ENCODE data around the gene PACSIN2.
"Not testable (repeated sequence)": the region's sequence is repeated elsewhere in the genome, so short reads cannot be mapped to it uniquely, and the experiment has no call there.

The PACSIN2 gene

DNA sequence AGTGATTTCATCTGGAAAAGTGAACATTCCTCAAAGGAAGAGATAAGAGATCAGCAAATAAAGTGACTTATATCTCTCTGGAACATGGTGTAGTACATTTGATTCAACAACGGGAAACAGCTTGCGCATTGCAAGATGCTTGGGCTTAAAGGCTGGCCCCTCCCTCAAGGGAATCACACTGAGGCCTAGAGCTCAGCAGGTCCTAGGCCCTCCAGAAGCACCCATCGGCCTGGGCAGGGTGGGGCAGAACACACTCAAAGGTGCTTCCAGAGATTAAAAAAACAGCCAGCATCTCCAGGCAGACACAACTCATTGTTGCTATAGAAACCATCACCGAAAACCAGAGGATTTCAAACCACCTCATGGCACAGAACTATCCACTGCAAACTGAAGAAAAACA lies 88.8 kb downstream of the PACSIN2 start:
- peak; percentile 32 for DNase-seq (ENCODE audit: low read depth)

DNA sequence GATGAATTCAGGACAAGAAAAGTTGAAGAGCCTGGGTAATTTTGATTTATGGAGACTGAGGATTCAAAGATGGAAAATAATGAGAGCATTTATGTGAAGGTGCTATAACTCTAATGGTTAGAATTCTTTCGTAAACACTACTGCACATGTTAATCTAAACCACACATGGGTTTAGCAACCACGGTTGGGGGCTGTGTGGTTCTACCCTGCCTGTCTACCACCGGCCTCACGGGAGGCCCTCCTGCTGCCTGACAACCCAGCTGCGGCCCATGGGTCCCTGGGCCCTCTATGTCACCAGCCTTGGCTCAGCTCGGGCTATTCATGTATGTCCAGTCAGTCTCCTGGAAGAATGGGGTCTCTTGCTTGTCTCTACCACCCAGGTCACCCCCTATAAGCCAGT lies 89.4 kb downstream of the PACSIN2 start:
- no peak for DNase-seq (ENCODE audit: low read depth)

- DNase-seq (ENCODE audit: low read depth): not testable (repeated sequence)
These were observed 89.9 kb downstream of the PACSIN2 start for GRCh38 chr22:42925031-42925430.

GRCh38 chr22:42924436-42924835 lies 90.5 kb downstream of the PACSIN2 start:
- no peak for DNase-seq (ENCODE audit: low read depth)

GRCh38 chr22:42922374-42923191 lies 92.4 kb downstream of the PACSIN2 start:
- no peak for DNase-seq (ENCODE audit: low read depth)

- peak; percentile 84 for DNase-seq (ENCODE audit: low read depth)
These were observed 94.7 kb downstream of the PACSIN2 start for GRCh38 chr22:42920101-42920820.

- peak; percentile 75 for DNase-seq (ENCODE audit: low read depth)
These were observed 95.8 kb downstream of the PACSIN2 start for GRCh38 chr22:42919199-42919598.

GRCh38 chr22:42918500-42918899 lies 96.4 kb downstream of the PACSIN2 start:
- DNase-seq (ENCODE audit: low read depth): no peak

DNA sequence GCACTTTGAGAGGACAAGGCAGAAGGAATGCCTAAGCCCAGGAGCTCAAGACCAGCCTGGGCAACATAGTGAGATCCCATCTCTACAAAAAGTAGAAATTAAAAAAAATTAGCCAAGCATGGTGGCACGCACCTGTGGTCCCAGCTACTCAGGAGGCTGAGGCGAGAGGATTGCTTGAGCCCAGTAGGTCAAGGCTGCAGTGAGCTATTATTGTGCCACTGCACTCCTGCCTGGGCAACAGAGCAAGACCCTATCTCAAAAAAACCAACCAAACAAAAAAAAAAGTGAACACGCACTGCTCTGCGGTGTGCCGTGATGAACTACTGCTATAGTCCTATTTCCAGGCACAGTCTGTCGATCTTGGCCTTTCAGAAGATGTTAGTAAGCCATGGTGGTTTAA lies 97.6 kb downstream of the PACSIN2 start:
- DNase-seq (ENCODE audit: low read depth): not testable (repeated sequence)

DNA sequence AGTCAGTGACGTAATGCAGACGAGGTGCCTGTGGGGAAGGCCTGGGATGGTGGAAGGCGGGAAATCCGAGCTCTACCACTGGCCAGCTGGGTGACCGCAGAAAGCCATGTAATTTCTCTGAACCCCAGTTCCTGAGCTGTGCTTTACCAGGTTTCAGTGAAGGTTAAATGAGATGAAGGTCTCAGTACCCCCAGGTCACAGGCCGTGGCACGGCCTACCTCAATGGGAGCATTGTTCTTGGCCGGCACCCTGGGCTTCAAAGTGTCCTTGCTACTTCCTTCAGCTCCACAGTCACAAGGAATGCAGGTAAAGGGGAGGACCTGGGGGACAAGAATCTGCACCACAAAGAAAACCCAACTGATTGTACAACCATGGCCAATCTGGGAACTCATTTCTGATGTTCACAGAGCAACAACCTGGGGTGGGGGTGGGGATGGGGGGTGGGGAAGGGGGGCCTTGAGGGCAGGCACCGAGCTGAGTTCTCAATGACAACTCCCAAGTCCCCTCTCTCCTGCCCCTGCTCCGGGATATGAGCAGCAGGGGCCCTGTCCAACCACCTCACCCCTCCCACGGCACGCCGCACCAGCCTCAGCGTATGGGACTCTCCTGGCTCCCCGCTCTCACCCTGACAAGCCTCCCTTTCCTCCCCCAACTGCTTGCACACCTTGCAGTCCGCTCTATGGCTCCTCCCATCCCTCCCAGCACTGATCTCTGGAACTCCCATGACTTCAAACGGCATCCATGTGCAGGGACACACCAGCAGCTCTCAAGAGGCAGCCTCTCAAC lies 98.8 kb downstream of the PACSIN2 start:
- no peak for DNase-seq (ENCODE audit: low read depth)

- no peak for DNase-seq (ENCODE audit: low read depth)
These were observed 100.4 kb downstream of the PACSIN2 start for GRCh38 chr22:42914511-42915076.

DNA sequence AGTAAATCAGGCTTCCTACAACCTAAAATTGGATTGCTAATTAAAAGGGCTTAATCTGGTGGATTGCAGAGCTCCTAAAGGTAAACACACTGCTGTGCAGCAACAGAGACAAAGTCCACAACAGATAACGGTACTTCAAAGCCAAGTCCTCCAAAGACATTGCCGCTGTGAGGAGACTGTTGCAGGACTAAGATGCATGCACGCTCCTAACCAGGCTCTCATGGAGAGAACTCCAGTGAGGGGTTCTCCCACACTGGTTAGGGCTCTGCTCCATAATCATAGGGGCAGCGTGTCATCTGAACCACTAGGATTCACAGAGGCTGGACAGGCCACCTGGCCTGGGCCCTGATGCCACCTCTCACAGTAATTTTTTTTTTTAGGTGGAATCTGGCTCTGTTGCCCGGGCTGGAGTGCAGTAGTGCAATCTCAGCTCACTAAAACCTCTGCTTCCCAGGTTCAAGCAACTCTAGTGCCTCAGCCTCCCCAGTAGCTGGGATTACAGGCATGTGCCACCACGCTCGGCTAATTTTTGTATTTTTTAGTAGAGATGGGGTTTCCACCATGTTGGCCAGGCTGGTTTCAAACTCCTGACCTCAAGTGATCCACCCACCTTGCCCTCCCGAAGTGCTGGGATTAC lies 101.0 kb downstream of the PACSIN2 start:
- no peak for DNase-seq (ENCODE audit: low read depth)

DNA sequence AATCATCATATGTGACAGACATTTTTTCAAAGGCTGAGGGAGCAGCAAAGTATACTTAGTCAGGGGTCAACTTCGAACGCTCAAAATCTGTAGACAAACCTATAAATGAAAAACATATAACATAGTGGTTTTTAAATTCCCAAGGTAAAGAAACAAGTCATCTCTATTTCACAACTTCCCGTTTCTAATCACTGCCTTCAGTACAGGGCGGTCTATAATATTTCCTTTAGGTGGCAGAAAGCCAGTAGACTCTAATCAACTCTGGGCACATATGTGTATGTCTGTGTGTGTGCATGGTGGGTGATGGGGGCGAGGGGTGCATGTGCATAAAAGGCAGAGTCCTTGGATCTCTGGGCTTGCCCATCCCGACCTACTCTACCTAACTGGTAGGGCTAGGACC lies 102.9 kb downstream of the PACSIN2 start:
- no peak for DNase-seq (ENCODE audit: low read depth)

GRCh38 chr22:42910221-42910942 lies 104.6 kb downstream of the PACSIN2 start:
- no peak for DNase-seq (ENCODE audit: low read depth)

DNA sequence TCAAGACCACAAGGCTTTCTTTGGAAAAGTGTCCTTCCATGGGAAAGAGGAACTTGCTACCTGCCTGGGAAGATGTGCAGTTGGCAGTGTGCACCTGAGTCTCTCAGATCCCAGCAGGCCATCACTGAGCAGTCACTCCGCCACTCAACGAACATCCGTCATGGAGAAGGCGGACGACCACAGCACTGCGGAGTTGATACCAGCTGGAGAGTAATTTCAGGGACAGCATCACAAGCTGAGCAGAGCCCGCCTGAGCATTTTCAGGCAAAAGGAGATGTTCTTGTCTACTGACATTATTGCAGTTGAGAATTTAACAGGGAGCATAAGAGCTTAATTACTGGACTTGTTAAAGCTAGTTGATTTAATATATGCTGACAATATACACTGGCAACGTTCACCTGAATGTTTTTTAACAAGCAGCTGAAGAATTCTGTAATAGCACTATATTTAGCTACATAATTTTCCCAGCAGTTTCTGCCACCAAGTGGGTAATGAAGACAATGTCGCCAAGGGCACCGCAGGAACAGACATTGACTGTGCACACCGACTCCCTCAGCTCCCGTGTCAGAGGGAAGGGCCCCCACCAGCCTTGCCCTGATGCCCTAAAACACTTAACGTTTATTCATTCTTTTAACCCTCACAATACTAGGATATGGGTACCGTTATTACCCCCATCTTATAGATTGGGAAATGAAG lies 105.4 kb downstream of the PACSIN2 start:
- DNase-seq (ENCODE audit: low read depth): no peak

- no peak for DNase-seq (ENCODE audit: low read depth)
These were observed 106.6 kb downstream of the PACSIN2 start for GRCh38 chr22:42908374-42908746.

- DNase-seq (ENCODE audit: low read depth): no peak
These were observed 107.3 kb downstream of the PACSIN2 start for GRCh38 chr22:42907404-42908373.

DNA sequence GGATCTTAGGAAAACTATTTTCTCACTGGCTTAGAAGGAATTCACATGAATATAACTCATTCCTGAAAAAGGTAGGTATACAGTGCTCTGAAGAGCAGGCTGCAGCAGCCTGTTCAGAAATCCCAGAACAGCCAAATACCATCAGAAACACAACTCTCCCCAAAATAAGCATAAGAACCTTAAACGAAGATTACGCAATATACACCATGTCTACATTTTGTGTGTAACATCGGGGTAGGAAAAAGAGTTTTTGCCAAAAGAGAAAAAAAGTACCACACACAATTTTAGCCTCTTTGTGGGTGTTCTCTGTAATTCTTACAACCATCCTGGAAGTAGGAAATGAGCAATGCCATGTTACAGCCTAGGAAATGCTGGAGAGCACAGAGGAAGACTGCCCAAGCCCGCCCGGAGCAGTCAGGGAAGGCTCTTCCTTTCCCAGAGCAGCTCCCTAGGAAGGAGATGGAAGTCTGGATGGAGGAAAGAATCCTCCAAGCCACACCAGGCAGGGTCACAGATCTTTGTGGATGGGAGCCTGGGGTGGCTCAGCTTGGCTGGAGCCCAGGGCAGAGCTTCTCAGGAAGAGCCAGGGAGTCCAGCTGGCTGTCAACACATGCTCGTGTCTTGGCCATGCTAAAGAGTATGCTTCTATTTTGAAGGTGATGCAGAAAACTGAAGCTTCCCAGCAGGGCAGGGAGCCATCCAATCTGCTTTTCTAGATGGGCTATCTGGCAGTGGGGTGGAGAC lies 108.2 kb downstream of the PACSIN2 start:
- peak; percentile 58 for DNase-seq (ENCODE audit: low read depth)
